H1 (cell line): ENCODE data around the gene RBM10. TPM values are rescaled to one million over a fixed set of nuclear protein-coding genes. Genes with fewer than 3 reads are reported as not detected.

ENCODE experiments used
- CHD7 ChIP-seq: fragments of 300-600 bp; sonication (generic); IDR thresholded peaks from 2 replicates; pipeline ENCODE4 v1.7.1; 2012; ENCODE audit warnings: low read length, moderate library complexity, mild to moderate bottlenecking, inconsistent platforms; ENCODE audit not compliant: insufficient replicate concordance
- polyA plus RNA-seq, 7 experiments: library from polyadenylated mRNA; depleted of rRNA in 3 of 7; stranded (reverse) in 5 of 7; unstranded in 2 of 7; fragments of >200 nt in 5 of 7; fragments of 200-250 nt in 2 of 7; gene quantifications; 1 replicate in 5 of 7; 2 replicates in 1 of 7; 4 replicates in 1 of 7; pipeline versions ENCODE4 v1.2.1 to v1.2.3, GENCODE V29; 2011 to 2013; ENCODE audit warnings: missing spikeins in 2 of 7, mixed read lengths in 2 of 7
- total RNA-seq: library from RNA; stranded (reverse); fragmentation: NEBNext Ultra II Directional; extraction: Animal tissue kit (Norgen Biotek cat#: 25700); gene quantifications from 2 replicates; pipeline ENCODE4 v1.2.1, GENCODE V29; 2021

Gene RBM10
- total and polyA plus RNA-seq, 2 of the 8 experiments (the other 6 are each of a cell fraction or from before 2014, with no cell fraction given), result 35.7 to 64.0 TPM

GRCh38 chrX:47180346-47180745 lies 35.3 kb downstream of the RBM10 start (continued):
- no peak for TF ChIP-seq CHD7
